Neuronal stem cell (in vitro differentiated cells): ENCODE measurements around the gene CAMK2B.
"Not testable (repeated sequence)": the region's sequence is repeated elsewhere in the genome, so short reads cannot be mapped to it uniquely, and the experiment has no call there.

ENCODE experiments used
- DNase-seq: peaks from one replicate; pipeline ENCODE4 v3.0.0-alpha.2; 2013; ENCODE audit warnings: low spot score
- H2AFZ ChIP-seq: one replicate; pipeline ENCODE4 v1.6.1; 2013; ENCODE audit warnings: mild to moderate bottlenecking, low read length, inconsistent platforms
- H2AK5ac ChIP-seq: 2 replicates; pipeline ENCODE4 v1.6.1; 2013; ENCODE audit warnings: low read depth, mild to moderate bottlenecking, inconsistent platforms, low read length, moderate library complexity, mixed read lengths
- H2BK120ac ChIP-seq: 2 replicates; pipeline ENCODE4 v1.6.1; 2013; ENCODE audit warnings: low read depth, mild to moderate bottlenecking, inconsistent platforms, low read length, moderate library complexity, mixed read lengths
- H2BK12ac ChIP-seq: one replicate; pipeline ENCODE4 v1.6.1; 2013; ENCODE audit warnings: low read length, inconsistent platforms
- H2BK15ac ChIP-seq: 2 replicates; pipeline ENCODE4 v1.6.1; 2013; ENCODE audit warnings: mild to moderate bottlenecking, low read length, inconsistent platforms, mixed read lengths
- H2BK5ac ChIP-seq: one replicate; pipeline ENCODE4 v1.6.1; 2013; ENCODE audit warnings: inconsistent platforms, mild to moderate bottlenecking, low read length, moderate library complexity
- H3K14ac ChIP-seq: one replicate; pipeline ENCODE4 v1.6.1; 2013; ENCODE audit warnings: low read length, inconsistent platforms
- H3K18ac ChIP-seq: 2 replicates; pipeline ENCODE4 v1.6.1; 2013; ENCODE audit warnings: low read length, inconsistent platforms
- H3K23ac ChIP-seq: 2 replicates; pipeline ENCODE4 v1.6.1; 2013; ENCODE audit warnings: low read depth, mild to moderate bottlenecking, mixed read lengths, low read length, inconsistent platforms; ENCODE audit not compliant: poor library complexity
- H3K27ac ChIP-seq: replicated peaks from 3 replicates; pipeline ENCODE4 v1.5.1; 2013; ENCODE audit warnings: low read length, inconsistent platforms
- H3K27me3 ChIP-seq, 3 experiments: 2 replicates each; pipeline ENCODE4 v1.6.1; 2013; ENCODE audit warnings: low read length in 3 of 3, mild to moderate bottlenecking in 2 of 3, inconsistent platforms in 1 of 3, low read depth in 1 of 3, mixed read lengths in 1 of 3, moderate library complexity in 1 of 3; ENCODE audit not compliant: control insufficient read depth in 3 of 3, insufficient read depth in 3 of 3
- H3K36me3 ChIP-seq, 2 donors: replicated peaks in 1 of 2; 2 replicates each; pipeline ENCODE4 v1.6.1; 2013; ENCODE audit warnings: low read length in 2 of 2; ENCODE audit not compliant: control insufficient read depth in 2 of 2, insufficient read depth in 2 of 2
- H3K4ac ChIP-seq: 2 replicates; pipeline ENCODE4 v1.6.1; 2013; ENCODE audit warnings: inconsistent platforms, mild to moderate bottlenecking, low read length, moderate library complexity
- H3K4me1 ChIP-seq, 2 donors: 1 replicate in 1 of 2; 2 replicates in 1 of 2; pipeline ENCODE4 v1.6.1; 2013; ENCODE audit warnings: low read length in 2 of 2, low read depth in 1 of 2; ENCODE audit not compliant: control insufficient read depth in 2 of 2, insufficient read depth in 1 of 2
- H3K4me2 ChIP-seq: one replicate; pipeline ENCODE4 v1.6.1; 2013; ENCODE audit warnings: mild to moderate bottlenecking, low read length, inconsistent platforms; ENCODE audit not compliant: insufficient read depth, poor library complexity, severe bottlenecking
- H3K4me3 ChIP-seq, 2 donors: 2 replicates each; pipeline ENCODE4 v1.5.1; 2013; ENCODE audit warnings: low read length in 2 of 2, mild to moderate bottlenecking in 2 of 2, inconsistent platforms in 1 of 2, moderate library complexity in 1 of 2
- H3K79me1 ChIP-seq: one replicate; pipeline ENCODE4 v1.6.1; 2013; ENCODE audit warnings: low read depth, mild to moderate bottlenecking, inconsistent platforms, low read length, moderate library complexity
- H3K9ac ChIP-seq: one replicate; pipeline ENCODE4 v1.6.1; 2013; ENCODE audit warnings: mild to moderate bottlenecking, low read depth, low read length, inconsistent platforms; ENCODE audit not compliant: poor library complexity
- H3K9me3 ChIP-seq, 2 donors: replicated peaks in 1 of 2; 2 replicates each; pipeline versions ENCODE3 to v1.6.1; 2013; ENCODE audit warnings: low read length in 2 of 2, mild to moderate bottlenecking in 2 of 2, inconsistent platforms in 1 of 2, low read depth in 1 of 2, mixed read lengths in 1 of 2, moderate library complexity in 1 of 2; ENCODE audit not compliant: control insufficient read depth in 2 of 2, insufficient read depth in 1 of 2
- H4K8ac ChIP-seq: one replicate; pipeline ENCODE4 v1.6.1; 2013; ENCODE audit warnings: low read depth, mild to moderate bottlenecking, inconsistent platforms, low read length, moderate library complexity
- H4K91ac ChIP-seq: one replicate; pipeline ENCODE4 v1.6.1; 2013; ENCODE audit warnings: low read length, low read depth, mild to moderate bottlenecking, inconsistent platforms; ENCODE audit not compliant: poor library complexity
- WGBS, 2 donors: extraction: QIAGEN DNeasy Blood & Tissue Kit; methylation state at CpG; one replicate each; pipeline ENCODE4 v1.1.7; 2013; ENCODE audit warnings: missing lambda C conversion rate in 2 of 2, mixed read lengths in 1 of 2; ENCODE audit not compliant: insufficient read length in 2 of 2, insufficient replicate concordance in 1 of 2; ENCODE audit errors: extremely low coverage in 2 of 2; 5-methylcytosine and 5-hydroxymethylcytosine counted together

CAMK2B gene

DNA sequence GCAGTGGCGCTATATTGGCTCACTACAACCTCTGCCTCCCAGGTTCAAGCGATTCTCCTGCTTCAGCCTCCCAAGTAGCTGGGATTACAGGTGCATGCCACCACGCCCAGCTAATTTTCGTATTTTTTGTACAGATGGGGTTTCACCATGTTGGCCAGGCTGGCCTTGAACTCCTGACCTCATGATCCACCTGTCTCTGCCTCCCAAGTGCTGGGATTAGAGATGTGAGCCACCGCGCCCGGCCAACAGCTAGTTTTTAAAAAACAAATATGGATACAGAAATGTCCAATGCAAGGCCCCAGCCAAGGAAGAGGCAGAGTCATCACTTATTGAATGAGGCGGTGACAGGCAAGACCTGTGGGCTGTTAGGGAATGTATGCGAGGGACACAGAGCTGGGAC lies 153.5 kb downstream of the CAMK2B start:
- WGBS, 2 donors = no CpG with 5 or more reads among the region's 9 CpGs
- not testable (repeated sequence) for H2AK5ac ChIP-seq, H2BK5ac ChIP-seq

DNA sequence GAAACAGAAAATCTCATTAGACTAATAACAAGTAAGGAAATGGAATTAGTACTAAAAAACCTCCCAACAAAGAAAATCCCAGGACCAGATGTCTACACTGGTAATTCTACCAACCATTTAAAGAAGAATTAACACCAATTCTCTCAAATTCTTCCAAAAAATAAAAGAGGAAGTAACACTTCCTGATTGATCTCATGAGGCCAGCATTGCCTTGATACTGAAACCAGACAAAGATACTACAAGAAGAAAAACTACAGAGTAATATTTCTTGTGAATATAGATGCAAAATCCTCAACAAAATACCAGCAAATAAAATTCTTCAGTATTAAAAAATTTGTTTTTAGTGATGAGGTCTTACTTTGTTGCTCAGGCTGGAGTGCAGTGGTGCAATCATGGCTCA lies 157.5 kb downstream of the CAMK2B start:
- Histone ChIP-seq H3K27ac (no peak overlapping the region), H2BK120ac (no peak overlapping the region), H2AK5ac (no peak overlapping the region), H3K23ac (no peak overlapping the region), H4K8ac (no peak overlapping the region), H3K36me3 (no peaks in the 10 kb centered on the region), H3K9ac (no peak overlapping the region), H2AFZ (no peak overlapping the region), H3K18ac (no peak overlapping the region), H4K91ac (no peak overlapping the region), H3K14ac (no peak overlapping the region), H2BK5ac (no peak overlapping the region), H3K79me1 (peaks cover 1% of the 10 kb centered on the region), H3K4me3 (no peak overlapping the region), H2BK12ac (no peak overlapping the region), H3K4me1 (peaks cover 0 to 5% of the 10 kb centered on the region in 2 donors), H3K9me3 (peaks cover 0 to 6% of the 10 kb centered on the region in 2 donors), H2BK15ac (no peak overlapping the region), H3K4me2 (no peak overlapping the region), H3K4ac (no peak overlapping the region), H3K27me3 (peaks cover 0 to 6% (median 2%) of the 10 kb centered on the region in 3 experiments)
- no peak for DNase-seq

More for the DNA sequence above, 153.5 kb downstream of the CAMK2B start:
- not testable (repeated sequence) for H3K27me3 ChIP-seq, H3K14ac ChIP-seq, H3K4ac ChIP-seq, DNase-seq, H2BK15ac ChIP-seq, H2BK120ac ChIP-seq, H3K23ac ChIP-seq, H2BK12ac ChIP-seq, H3K4me1 ChIP-seq, H2AFZ ChIP-seq, H3K4me2 ChIP-seq, H3K18ac ChIP-seq, H3K9me3 ChIP-seq, H3K36me3 ChIP-seq, H3K4me3 ChIP-seq, H3K9ac ChIP-seq, H4K91ac ChIP-seq, H4K8ac ChIP-seq, H3K79me1 ChIP-seq, H3K27ac ChIP-seq
